Activated CD4-positive, alpha-beta T cell treated with anti-CD3 and anti-CD28 coated beads, Interleukin-10, Interleukin-2, amounts not matched to agents 100 ng/mL and 50 ng/mL, durations not matched to agents 16 hours and 8 hours (primary cell): ENCODE measurements around the gene PCYOX1L.

Experiments used
- DNase-seq: peaks from one replicate; pipeline ENCODE4 v3.0.0-alpha.2; 2020

The PCYOX1L gene

GRCh38 chr5:149340920-149341319 is 16.9 kb upstream of the PCYOX1L start:
- no peak for DNase-seq

GRCh38 chr5:149341876-149342275 is 16.0 kb upstream of the PCYOX1L start:
- DNase-seq, result no peak

GRCh38 chr5:149344151-149344550 is 13.7 kb upstream of the PCYOX1L start:
- no peak for DNase-seq

- DNase-seq, result peak; percentile 98
Observed at GRCh38 chr5:149345147-149345891, 12.5 kb upstream of the PCYOX1L start, which contains the start of gene GRPEL2. Gene GRPEL2 (plus strand): TSS chr5:149345499. CDS start chr5:149345540, 41 bp downstream.

- DNase-seq, result peak; percentile 39
Observed at GRCh38 chr5:149345892-149346222, 12.0 kb upstream of the PCYOX1L start.

GRCh38 chr5:149348518-149348917 is 9.3 kb upstream of the PCYOX1L start:
- DNase-seq, result peak; percentile 73

GRCh38 chr5:149349382-149349781 is 8.5 kb upstream of the PCYOX1L start:
- DNase-seq, result no peak

- no peak for DNase-seq
Observed at GRCh38 chr5:149352169-149352568, 5.7 kb upstream of the PCYOX1L start.

GRCh38 chr5:149353911-149354310 is 3.9 kb upstream of the PCYOX1L start:
- DNase-seq, result no peak

GRCh38 chr5:149355688-149356087 is 2.2 kb upstream of the PCYOX1L start:
- DNase-seq, result peak; percentile 49

- peak; percentile 68 for DNase-seq
Observed at GRCh38 chr5:149356391-149356790, 1.5 kb upstream of the PCYOX1L start.

- peak; percentile 49 for DNase-seq
Observed at GRCh38 chr5:149358294-149358651, 427 bp downstream of the PCYOX1L start.

- DNase-seq, result no peak
Observed at GRCh38 chr5:149358868-149359495, 1.1 kb downstream of the PCYOX1L start.

- no peak for DNase-seq
Observed at GRCh38 chr5:149360272-149360671, 2.4 kb downstream of the PCYOX1L start.

GRCh38 chr5:149362541-149362940 is 4.7 kb downstream of the PCYOX1L start:
- DNase-seq, result no peak

- no peak for DNase-seq
Observed at GRCh38 chr5:149363358-149363757, 5.5 kb downstream of the PCYOX1L start.

GRCh38 chr5:149363936-149364335 is 6.1 kb downstream of the PCYOX1L start:
- DNase-seq, result no peak

GRCh38 chr5:149364719-149365118 is 6.9 kb downstream of the PCYOX1L start:
- DNase-seq, result no peak

- no peak for DNase-seq
Observed at GRCh38 chr5:149365418-149365817, 7.6 kb downstream of the PCYOX1L start.

GRCh38 chr5:149366169-149366729 is 8.4 kb downstream of the PCYOX1L start:
- no peak for DNase-seq

- DNase-seq, result peak; percentile 60
Observed at GRCh38 chr5:149367249-149367971, 9.6 kb downstream of the PCYOX1L start.

- DNase-seq, result no peak
Observed at GRCh38 chr5:149367972-149368645, 10.3 kb downstream of the PCYOX1L start.

- DNase-seq, result no peak
Observed at GRCh38 chr5:149370878-149371277, 13.0 kb downstream of the PCYOX1L start.
